Stomach (tissue), 9 donors: Measurements from ENCODE around the gene TULP3. TPM values are rescaled to one million over a fixed set of nuclear protein-coding genes. Genes with fewer than 3 reads are reported as not detected.

Experiments
- DNase-seq, 2 donors: peaks; one replicate each; pipeline versions ENCODE4 v3.0.0 to v3.0.0-alpha.2; 2013 to 2019
- H3K27ac ChIP-seq, 5 donors: fragments of 200-600 bp in 4 of 5; sonication (generic) in 4 of 5; one replicate each; pipeline ENCODE4 v1.5.1; 2013 to 2019; ENCODE audit warnings: mild to moderate bottlenecking in 1 of 5, moderate library complexity in 1 of 5
- H3K27me3 ChIP-seq, 3 donors: fragments of 200-600 bp; sonication (generic); one replicate each; pipeline ENCODE4 v1.5.1; 2017 to 2019; ENCODE audit warnings: mixed run types in 1 of 3
- H3K36me3 ChIP-seq, 4 donors: fragments of 200-600 bp; sonication (generic); 1 replicate in 3 of 4; 2 replicates in 1 of 4; pipeline ENCODE4 v1.5.1; 2016 to 2019
- H3K4me1 ChIP-seq, 4 donors: fragments of 200-600 bp; sonication (generic); one replicate each; pipeline ENCODE4 v1.5.1; 2016 to 2019
- H3K4me3 ChIP-seq, 4 donors: fragments of 200-600 bp; sonication (generic) in 3 of 4; one replicate each; pipeline ENCODE4 v1.5.1; 2016 to 2019; ENCODE audit warnings: mild to moderate bottlenecking in 1 of 4
- H3K9me3 ChIP-seq, 4 donors: fragments of 200-600 bp; sonication (generic); one replicate each; pipeline ENCODE4 v1.5.1; 2016 to 2019
- CTCF ChIP-seq, 7 experiments: fragments of 450-650 bp in 4 of 7; fragments of 200-600 bp in 3 of 7; sonication (generic) in 3 of 7; IDR thresholded peaks; one replicate each; pipeline ENCODE4 v1.5.1; 2016 to 2019; ENCODE audit warnings: antibody characterized with exemption in 7 of 7, control low read depth in 2 of 7, mild to moderate bottlenecking in 1 of 7
- EP300 ChIP-seq: sonication (generic); formaldehyde crosslinking; IDR thresholded peaks from one replicate; pipeline ENCODE4 v1.6.1; 2017; ENCODE audit warnings: antibody characterized with exemption
- POLR2A ChIP-seq, 4 donors: fragments of 450-650 bp; IDR thresholded peaks; one replicate each; pipeline ENCODE4 v1.6.1; 2016; ENCODE audit warnings: antibody characterized with exemption in 4 of 4, control low read depth in 2 of 4, mild to moderate bottlenecking in 1 of 4, moderate library complexity in 1 of 4
- POLR2AphosphoS5 ChIP-seq, 3 donors: sonication (generic); formaldehyde crosslinking; IDR thresholded peaks; one replicate each; pipeline ENCODE4 v1.6.1; 2016; ENCODE audit warnings: antibody characterized with exemption in 3 of 3
- WGBS, 5 donors: extraction: QIAGEN DNeasy Blood & Tissue Kit in 3 of 5; methylation state at CpG; one replicate each; pipeline versions ENCODE4 v1.1.5 to v1.1.7; 2013 to 2018; 5-methylcytosine and 5-hydroxymethylcytosine counted together
- intact Hi-C: fragments of 100-400 bp; cut with DNase I; formaldehyde crosslinking; loops from one replicate; pipeline ENCODE4 v1.15.1; 2023; ENCODE audit warnings: low total_unique reads
- polyA plus RNA-seq, 3 donors: library from polyadenylated mRNA; stranded (reverse); fragments of 200-250 nt; gene quantifications; one replicate each; pipeline ENCODE4 v1.2.3, GENCODE V29; 2013
- total RNA-seq, 5 donors: library from RNA; depleted of rRNA; stranded (reverse); fragments of >200 nt; gene quantifications; one replicate each; pipeline versions ENCODE4 v1.1.0 to v1.2.3, GENCODE V29; 2014 to 2016
- donor health status: healthy with polysubstance abuse.
- donor health status: Bipolar disorder and iron deficiency.
- donor health status: healthy.

TULP3 gene
- total and polyA plus RNA-seq, 8 donors: 9.2 to 73.5 (median 20.1) TPM

GRCh38 chr12:2937500-2937899 is 46.8 kb downstream of the TULP3 start:
- H3K27ac ChIP-seq: no peak overlapping the region
- intact Hi-C loops: no loop called here
- H3K9me3 ChIP-seq: no peaks in the 10 kb centered on the region
- no peaks in the 10 kb centered on the region for H3K27me3 ChIP-seq
- 71 to 83% (median 77%) methylated on average over 3 of the region's 3 CpGs for WGBS, 5 donors
- H3K36me3 ChIP-seq: peaks cover 51 to 89% (median 87%) of the 10 kb centered on the region in 4 donors
- no peak for TF ChIP-seq POLR2AphosphoS5 (IDR thresholded peaks at IDR 0.05)
- TF ChIP-seq CTCF (IDR thresholded peaks at IDR 0.05): no peak
- no peak for TF ChIP-seq POLR2A (IDR thresholded peaks at IDR 0.05)
- no peak for TF ChIP-seq EP300
- DNase-seq: no peak
- no peaks in the 10 kb centered on the region for H3K4me1 ChIP-seq
- H3K4me3 ChIP-seq: no peak overlapping the region

DNA sequence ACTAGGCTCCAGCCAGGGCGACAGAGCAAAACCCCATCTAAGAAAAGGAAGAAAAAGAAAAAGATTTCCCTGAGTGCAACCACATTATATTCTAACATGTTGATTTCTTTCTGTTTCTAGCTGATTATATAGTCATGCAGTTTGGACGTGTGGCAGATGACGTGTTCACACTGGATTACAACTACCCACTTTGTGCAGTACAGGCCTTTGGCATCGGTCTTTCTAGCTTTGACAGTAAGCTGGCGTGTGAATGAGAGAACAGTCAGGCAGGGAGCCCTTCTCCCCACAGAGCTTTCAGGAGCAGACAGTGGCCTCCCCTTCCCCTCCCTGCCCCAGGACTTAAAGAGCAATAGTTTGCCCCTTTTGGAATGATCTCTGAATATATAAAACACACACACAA is 48.5 kb downstream of the TULP3 start:
- Histone ChIP-seq H3K9me3 (no peaks in the 10 kb centered on the region), H3K27ac (no peak overlapping the region), H3K27me3 (no peaks in the 10 kb centered on the region), H3K36me3 (peaks cover 35 to 73% (median 70%) of the 10 kb centered on the region in 4 donors), H3K4me3 (no peak overlapping the region), H3K4me1 (peaks cover 0 to 2% (median under 1%) of the 10 kb centered on the region in 4 donors)
- intact Hi-C loops: no loop called here
- WGBS, 5 donors: 87 to 95% (median 94%) methylated on average over 5 of the region's 5 CpGs
- DNase-seq: no peak
- TF ChIP-seq EP300 (no peak), POLR2AphosphoS5 (IDR thresholded peaks at IDR 0.05) (no peak), CTCF (IDR thresholded peaks at IDR 0.05) (no peak), POLR2A (IDR thresholded peaks at IDR 0.05) (no peak)

DNA sequence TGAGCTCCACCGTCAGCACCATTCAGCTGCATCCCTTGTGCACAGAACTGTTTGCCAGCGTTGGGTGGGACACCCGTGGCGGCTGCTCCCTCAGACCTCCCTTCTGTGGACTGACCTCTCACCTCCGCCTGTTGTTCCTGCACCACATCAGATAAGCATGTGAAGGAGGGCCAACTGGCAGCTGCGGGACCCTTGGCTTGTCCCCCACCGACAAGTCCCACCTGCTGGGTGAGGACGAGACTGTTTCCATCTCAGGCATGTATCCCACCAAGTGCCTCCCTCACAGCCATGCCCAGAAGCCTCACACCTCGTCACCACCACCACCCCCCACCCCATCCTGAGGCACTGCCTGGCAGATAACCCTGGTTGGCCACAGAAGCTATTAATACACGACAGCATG is 49.9 kb downstream of the TULP3 start:
- WGBS, 5 donors: 25 to 53% (median 44%) methylated on average over 9 to 10 of the region's 10 CpGs
- intact Hi-C loops: loop anchor here (10.0 kb wide), 1 partner anchor 86 kb away; the partner anchor contains the start of gene TEX52
- peaks cover 22 to 59% (median 56%) of the 10 kb centered on the region in 4 donors for H3K36me3 ChIP-seq
- peaks cover 0 to 10% (median 5%) of the 10 kb centered on the region in 4 donors for H3K4me1 ChIP-seq
- TF ChIP-seq CTCF (IDR thresholded peaks at IDR 0.05) (no peak), EP300 (no peak), POLR2AphosphoS5 (IDR thresholded peaks at IDR 0.05) (no peak), POLR2A (IDR thresholded peaks at IDR 0.05) (no peak)
- DNase-seq: no peak
- no peak overlapping the region for H3K4me3 ChIP-seq
- no peak overlapping the region for H3K27ac ChIP-seq
- no peaks in the 10 kb centered on the region for H3K27me3 ChIP-seq
- no peaks in the 10 kb centered on the region for H3K9me3 ChIP-seq

DNA sequence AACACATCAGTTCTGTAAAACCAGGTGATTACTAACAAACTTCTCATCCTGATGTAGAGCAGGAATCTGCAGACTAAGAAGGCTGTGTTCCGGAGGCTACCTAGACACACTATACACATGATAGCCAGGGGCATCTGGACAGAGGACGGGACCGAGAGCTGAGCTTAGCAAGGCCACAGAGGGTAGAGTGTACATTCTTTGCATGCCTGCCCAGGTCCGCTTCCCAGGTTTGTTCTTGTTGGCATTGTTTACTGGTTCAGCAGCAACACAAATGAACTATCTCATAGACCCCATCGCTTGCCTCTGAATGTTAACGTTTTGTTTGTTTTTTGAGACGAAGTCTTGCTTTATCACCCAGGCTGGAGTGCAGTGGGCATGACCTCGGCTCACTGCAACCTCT is 50.8 kb downstream of the TULP3 start:
- H3K9me3 ChIP-seq: no peaks in the 10 kb centered on the region
- no peak overlapping the region for H3K4me3 ChIP-seq
- DNase-seq: no peak
- TF ChIP-seq CTCF (IDR thresholded peaks at IDR 0.05) (no peak), EP300 (no peak), POLR2AphosphoS5 (IDR thresholded peaks at IDR 0.05) (no peak), POLR2A (IDR thresholded peaks at IDR 0.05) (no peak)
- no peaks in the 10 kb centered on the region for H3K27me3 ChIP-seq
- no peak overlapping the region for H3K27ac ChIP-seq
- peaks cover 0 to 10% (median 5%) of the 10 kb centered on the region in 4 donors for H3K4me1 ChIP-seq
- 63 to 76% (median 66%) methylated on average over 8 of the region's 8 CpGs for WGBS, 5 donors
- H3K36me3 ChIP-seq: peaks cover 22 to 49% (median 47%) of the 10 kb centered on the region in 4 donors
- intact Hi-C loops: loop anchor here (10.0 kb wide), 1 partner anchor 87 kb away; the partner anchor contains the start of gene TEX52
